GM23338 (cell line): ENCODE measurements around the gene DGKG. TPM values are rescaled to one million over a fixed set of nuclear protein-coding genes. Genes with fewer than 3 reads are reported as not detected.

Experiments used
- ATAC-seq: fragments of 200-7000 bp; cut with Tn5 transposase; 3 replicates; pipeline ENCODE4 v1.9.1; 2020
- DNase-seq: peaks from one replicate; pipeline ENCODE4 v3.0.0-alpha.2; 2015; ENCODE audit warnings: low spot score
- H2AFZ ChIP-seq: fragments of 200-600 bp; sonication (generic); 2 replicates; pipeline ENCODE4 v1.8.0; 2016; ENCODE audit warnings: antibody characterized with exemption, mild to moderate bottlenecking, moderate library complexity
- H3F3A ChIP-seq: fragments of 200-600 bp; sonication (generic); replicated peaks from 2 replicates; pipeline ENCODE4 v1.8.0; 2017; ENCODE audit warnings: antibody characterized with exemption, mixed run types, low read depth
- H3K27ac ChIP-seq: fragments of 200-600 bp; sonication (generic); 2 replicates; pipeline ENCODE4 v1.6.1; 2016; ENCODE audit warnings: low read depth
- H3K27me3 ChIP-seq: fragments of 200-600 bp; sonication (generic); 2 replicates; pipeline ENCODE4 v1.8.0; 2016; ENCODE audit warnings: mild to moderate bottlenecking, mixed run types, moderate library complexity; ENCODE audit not compliant: insufficient read depth
- H3K36me3 ChIP-seq: fragments of 200-600 bp; sonication (generic); 2 replicates; pipeline ENCODE4 v1.8.0; 2016; ENCODE audit warnings: mild to moderate bottlenecking; ENCODE audit not compliant: insufficient read depth
- H3K4me1 ChIP-seq: fragments of 200-600 bp; sonication (generic); 2 replicates; pipeline ENCODE4 v1.8.0; 2016; ENCODE audit warnings: mild to moderate bottlenecking, moderate library complexity; ENCODE audit not compliant: insufficient read depth
- H3K4me2 ChIP-seq: fragments of 200-600 bp; sonication (generic); 2 replicates; pipeline ENCODE4 v1.7.1; 2017; ENCODE audit warnings: mixed run types
- H3K4me3 ChIP-seq: fragments of 200-600 bp; sonication (generic); 2 replicates; pipeline ENCODE4 v1.6.1; 2016; ENCODE audit warnings: mixed run types
- H3K79me2 ChIP-seq: fragments of 200-600 bp; sonication (generic); replicated peaks from 2 replicates; pipeline ENCODE4 v1.8.0; 2017; ENCODE audit warnings: mild to moderate bottlenecking; ENCODE audit not compliant: insufficient read depth
- H3K9me2 ChIP-seq: fragments of 200-600 bp; sonication (generic); 2 replicates; pipeline ENCODE4 v1.8.0; 2017; ENCODE audit not compliant: insufficient read depth
- H4K20me1 ChIP-seq: fragments of 200-600 bp; sonication (generic); replicated peaks from 2 replicates; pipeline ENCODE4 v1.8.0; 2017; ENCODE audit warnings: mild to moderate bottlenecking; ENCODE audit not compliant: insufficient read depth
- H3K27ac Mint-ChIP-seq: 2 replicates; pipeline ENCODE4 v1.8.0; 2020; ENCODE audit warnings: inconsistent platforms, mild to moderate bottlenecking, moderate library complexity, mixed read lengths
- H3K27me3 Mint-ChIP-seq: 3 replicates; pipeline ENCODE4 v1.8.0; 2022; ENCODE audit warnings: low read depth, mild to moderate bottlenecking, moderate library complexity, mixed read lengths, inconsistent platforms; ENCODE audit not compliant: insufficient read depth, poor library complexity
- H3K36me3 Mint-ChIP-seq: 3 replicates; pipeline ENCODE4 v1.8.0; 2021; ENCODE audit warnings: low read depth, mild to moderate bottlenecking, inconsistent platforms, moderate library complexity, mixed read lengths
- H3K4me1 Mint-ChIP-seq: 3 replicates; pipeline ENCODE4 v1.8.0; 2020; ENCODE audit warnings: mild to moderate bottlenecking, inconsistent platforms, mixed read lengths
- H3K4me3 Mint-ChIP-seq: 3 replicates; pipeline ENCODE4 v1.8.0; 2021; ENCODE audit warnings: moderate library complexity, mild to moderate bottlenecking, inconsistent platforms, mixed read lengths
- H3K9me3 Mint-ChIP-seq: 3 replicates; pipeline ENCODE4 v1.8.0; 2020; ENCODE audit warnings: moderate library complexity, mild to moderate bottlenecking, inconsistent platforms, mixed read lengths
- CREB1 ChIP-seq: fragments of 250-450 bp; sonication (Bioruptor Pico); IDR thresholded peaks from 2 replicates; pipeline ENCODE4 v1.5.0; 2020; ENCODE audit warnings: low read depth, mild to moderate bottlenecking, moderate library complexity
- CTCF ChIP-seq, 2 experiments: fragments of 200-600 bp in 1 of 2; sonication (generic) in 1 of 2; conservative IDR thresholded peaks; 2 replicates each; pipeline versions ENCODE4 v1.5.1 to v1.6.1; 2016 to 2017; ENCODE audit warnings: antibody characterized with exemption in 2 of 2, low read depth in 2 of 2, mild to moderate bottlenecking in 2 of 2, moderate library complexity in 1 of 2
- EZH2 ChIP-seq: fragments of 200-600 bp; sonication (generic); IDR thresholded peaks from one replicate; pipeline ENCODE4 v1.8.0; 2017; ENCODE audit warnings: antibody characterized with exemption, mild to moderate bottlenecking, low read depth; ENCODE audit not compliant: unreplicated experiment
- EZH2phosphoT487 ChIP-seq: fragments of 200-600 bp; sonication (generic); IDR thresholded peaks from one replicate; pipeline ENCODE4 v1.8.1; 2018; ENCODE audit warnings: antibody characterized with exemption; ENCODE audit not compliant: unreplicated experiment
- NANOG ChIP-seq: IDR thresholded peaks from 2 replicates; pipeline ENCODE4 v1.6.1; 2016; ENCODE audit warnings: antibody characterized with exemption, borderline replicate concordance
- POLR2AphosphoS5 ChIP-seq: IDR thresholded peaks from 2 replicates; pipeline ENCODE4 v1.6.1; 2016; ENCODE audit warnings: antibody characterized with exemption, low read depth
- STAT1 ChIP-seq: IDR thresholded peaks from one replicate; pipeline ENCODE4 v1.6.1; 2016; ENCODE audit warnings: antibody characterized with exemption; ENCODE audit not compliant: unreplicated experiment
- ZNF114 ChIP-seq: fragments of 250-450 bp; sonication (Bioruptor Pico); IDR thresholded peaks from 2 replicates; pipeline ENCODE4 v1.5.0; 2020; ENCODE audit warnings: mild to moderate bottlenecking, moderate library complexity
- polyA plus RNA-seq: library from polyadenylated mRNA; unstranded; fragments of >200 nt; fragmentation: Nextera tagmentation; extraction: Ambion mirVana; gene quantifications from 2 replicates; pipeline ENCODE4 v1.2.1, GENCODE V29; 2016
- total RNA-seq: library from RNA; depleted of rRNA; stranded (reverse); fragments of >200 nt; shearing (Covaris generic); gene quantifications from 2 replicates; pipeline ENCODE4 v1.2.3, GENCODE V29; 2014

Gene DGKG
- total and polyA plus RNA-seq, 2 experiments from 2014 or later, result 0.14 to 0.31 TPM

DNA sequence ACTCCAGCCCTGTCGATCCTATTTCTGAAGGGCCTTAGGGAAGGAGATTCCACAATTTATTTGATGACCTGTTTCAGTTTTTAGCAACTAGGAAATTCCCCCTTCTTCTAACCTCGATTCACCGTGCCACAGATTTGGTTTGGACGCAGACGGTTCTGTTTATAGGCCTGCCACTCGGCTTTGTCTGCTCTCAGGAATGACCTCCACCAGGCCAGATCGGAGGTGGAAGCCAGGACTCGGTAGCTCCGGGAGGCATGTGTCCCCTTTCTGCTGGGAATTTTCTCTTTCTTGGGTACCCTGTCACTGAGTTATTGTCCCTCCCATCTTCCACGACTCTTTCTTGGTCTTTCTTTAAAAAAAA lies 167.6 kb downstream of the DGKG start:
- no peak for DNase-seq
- Histone ChIP-seq H3K79me2 (no peaks in the 10 kb centered on the region), H4K20me1 (0 out of 2 replicates have a peak, but pooled peaks cover 1% of the 10 kb centered on the region), H3F3A (peaks cover 6% of the 10 kb centered on the region; the same call in 1 of the 2 replicates), H3K27me3 (peaks cover 87% of the 10 kb centered on the region), H3K9me2 (no peaks in the 10 kb centered on the region), H3K27ac (no peak overlapping the region), H3K4me2 (peak overlapping the region; percentile 96), H3K36me3 (no peaks in the 10 kb centered on the region), H2AFZ (peak overlapping the region; percentile 99), H3K4me3 (peak overlapping the region; percentile 83), H3K4me1 (peaks cover 12% of the 10 kb centered on the region)
- peaks cover 43% of the 10 kb centered on the region for H3K27me3 Mint-ChIP-seq
- peaks cover 15% of the 10 kb centered on the region; the same call in 2 of the 3 replicates for H3K4me1 Mint-ChIP-seq
- peak; percentile 22 for ATAC-seq
- H3K4me3 Mint-ChIP-seq, result peak overlapping the region; percentile 75
- H3K9me3 Mint-ChIP-seq, result no peaks in the 10 kb centered on the region
- no peaks in the 10 kb centered on the region for H3K36me3 Mint-ChIP-seq
- TF ChIP-seq EZH2phosphoT487 (no peak), ZNF114 (CRISPR knock-in tag) (no peak), CTCF (conservative IDR thresholded peaks at IDR 0.05; ENCODE audit: low read depth in 2 of 2) (no peak), POLR2AphosphoS5 (no peak)
- H3K27ac Mint-ChIP-seq, result no peak overlapping the region

- Histone ChIP-seq H3K36me3 (no peaks in the 10 kb centered on the region), H3K4me2 (peak overlapping the region; percentile 96), H3K4me1 (peaks cover 12% of the 10 kb centered on the region), H4K20me1 (0 out of 2 replicates have a peak, but pooled peaks cover 4% of the 10 kb centered on the region), H3K27me3 (peaks cover 94% of the 10 kb centered on the region), H3K4me3 (peak overlapping the region; percentile 83), H2AFZ (peak overlapping the region; percentile 99), H3K79me2 (no peaks in the 10 kb centered on the region), H3F3A (peaks cover 6% of the 10 kb centered on the region; the same call in 1 of the 2 replicates), H3K27ac (no peak overlapping the region), H3K9me2 (no peaks in the 10 kb centered on the region)
- H3K27ac Mint-ChIP-seq, result no peak overlapping the region
- H3K4me3 Mint-ChIP-seq, result peak overlapping the region; percentile 75
- TF ChIP-seq NANOG (no peak), POLR2AphosphoS5 (peak; percentile 38; the same call in 1 of the 2 replicates), STAT1 (no peak), EZH2 (peak; percentile 38), CREB1 (CRISPR knock-in tag) (peak; percentile 95)
- peaks cover 43% of the 10 kb centered on the region for H3K27me3 Mint-ChIP-seq
- peak; percentile 84 for DNase-seq
- peak; percentile 88 for ATAC-seq
- H3K4me1 Mint-ChIP-seq, result peaks cover 15% of the 10 kb centered on the region; the same call in 2 of the 3 replicates
- no peaks in the 10 kb centered on the region for H3K36me3 Mint-ChIP-seq
- no peaks in the 10 kb centered on the region for H3K9me3 Mint-ChIP-seq
Measured at GRCh38 chr3:186193534-186194450, 168.2 kb downstream of the DGKG start.
